ENCODE results near the gene TMA7.

The TMA7 gene

GRCh38 chr3:48405343-48405881, 34.6 kb upstream of the TMA7 start:
- H3K27ac Mint-ChIP-seq, result no peak overlapping the region
- no peaks in the 10 kb centered on the region for H3K4me1 Mint-ChIP-seq (ENCODE audit: low read depth)
- no peaks in the 10 kb centered on the region for H3K36me3 Mint-ChIP-seq (ENCODE audit: low read depth)
- no peaks in the 10 kb centered on the region for H3K9me3 Mint-ChIP-seq
- H3K4me3 Mint-ChIP-seq, result no peak overlapping the region
- H3K27me3 Mint-ChIP-seq, result no peaks in the 10 kb centered on the region

GRCh38 chr3:48405971-48406370, 34.1 kb upstream of the TMA7 start:
- H3K27ac Mint-ChIP-seq, result no peak overlapping the region
- no peaks in the 10 kb centered on the region for H3K36me3 Mint-ChIP-seq (ENCODE audit: low read depth)
- H3K27me3 Mint-ChIP-seq, result no peaks in the 10 kb centered on the region
- H3K9me3 Mint-ChIP-seq, result no peaks in the 10 kb centered on the region
- H3K4me3 Mint-ChIP-seq, result no peak overlapping the region
- H3K4me1 Mint-ChIP-seq (ENCODE audit: low read depth), result no peaks in the 10 kb centered on the region

GRCh38 chr3:48406443-48407431, 33.3 kb upstream of the TMA7 start:
- Mint-ChIP-seq H3K4me3 (no peak overlapping the region), H3K9me3 (no peaks in the 10 kb centered on the region), H3K27ac (no peak overlapping the region), H3K36me3 (ENCODE audit: low read depth) (no peaks in the 10 kb centered on the region), H3K4me1 (ENCODE audit: low read depth) (no peaks in the 10 kb centered on the region), H3K27me3 (no peaks in the 10 kb centered on the region)

DNA sequence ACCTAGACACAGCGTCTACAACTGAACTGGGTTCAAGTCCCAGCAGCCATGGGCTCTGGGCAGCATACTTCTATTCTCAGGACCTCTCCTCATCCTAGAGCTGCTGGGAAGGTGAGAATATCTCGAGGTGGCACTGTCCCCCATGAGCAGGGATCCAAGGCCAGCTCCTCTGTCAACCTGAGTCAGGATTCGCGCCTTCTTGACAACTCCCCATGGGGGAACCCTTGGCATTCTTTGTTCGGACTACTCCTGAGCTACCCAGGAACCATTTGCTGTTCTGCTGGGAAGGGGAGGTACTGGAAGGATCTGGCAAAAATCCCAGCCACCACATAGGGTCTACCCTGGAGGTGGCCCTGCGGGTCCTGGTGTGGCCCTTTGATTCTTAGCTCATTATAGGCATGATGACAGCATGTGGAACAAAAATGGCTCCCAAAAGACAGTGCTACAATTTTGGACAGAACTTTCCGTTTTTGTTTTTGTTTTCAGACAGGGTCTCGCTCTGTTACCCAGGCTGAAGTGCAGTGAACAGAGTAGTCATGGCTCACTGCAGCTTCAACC, 32.4 kb upstream of the TMA7 start:
- Mint-ChIP-seq H3K4me1 (ENCODE audit: low read depth) (no peaks in the 10 kb centered on the region), H3K9me3 (no peaks in the 10 kb centered on the region), H3K36me3 (ENCODE audit: low read depth) (no peaks in the 10 kb centered on the region), H3K4me3 (no peak overlapping the region), H3K27me3 (no peaks in the 10 kb centered on the region), H3K27ac (no peak overlapping the region)

- Mint-ChIP-seq H3K27me3 (no peaks in the 10 kb centered on the region), H3K9me3 (no peaks in the 10 kb centered on the region), H3K27ac (no peak overlapping the region), H3K4me3 (no peak overlapping the region), H3K36me3 (ENCODE audit: low read depth) (no peaks in the 10 kb centered on the region), H3K4me1 (ENCODE audit: low read depth) (no peaks in the 10 kb centered on the region)
Observed at GRCh38 chr3:48408823-48409281, 31.2 kb upstream of the TMA7 start.

DNA sequence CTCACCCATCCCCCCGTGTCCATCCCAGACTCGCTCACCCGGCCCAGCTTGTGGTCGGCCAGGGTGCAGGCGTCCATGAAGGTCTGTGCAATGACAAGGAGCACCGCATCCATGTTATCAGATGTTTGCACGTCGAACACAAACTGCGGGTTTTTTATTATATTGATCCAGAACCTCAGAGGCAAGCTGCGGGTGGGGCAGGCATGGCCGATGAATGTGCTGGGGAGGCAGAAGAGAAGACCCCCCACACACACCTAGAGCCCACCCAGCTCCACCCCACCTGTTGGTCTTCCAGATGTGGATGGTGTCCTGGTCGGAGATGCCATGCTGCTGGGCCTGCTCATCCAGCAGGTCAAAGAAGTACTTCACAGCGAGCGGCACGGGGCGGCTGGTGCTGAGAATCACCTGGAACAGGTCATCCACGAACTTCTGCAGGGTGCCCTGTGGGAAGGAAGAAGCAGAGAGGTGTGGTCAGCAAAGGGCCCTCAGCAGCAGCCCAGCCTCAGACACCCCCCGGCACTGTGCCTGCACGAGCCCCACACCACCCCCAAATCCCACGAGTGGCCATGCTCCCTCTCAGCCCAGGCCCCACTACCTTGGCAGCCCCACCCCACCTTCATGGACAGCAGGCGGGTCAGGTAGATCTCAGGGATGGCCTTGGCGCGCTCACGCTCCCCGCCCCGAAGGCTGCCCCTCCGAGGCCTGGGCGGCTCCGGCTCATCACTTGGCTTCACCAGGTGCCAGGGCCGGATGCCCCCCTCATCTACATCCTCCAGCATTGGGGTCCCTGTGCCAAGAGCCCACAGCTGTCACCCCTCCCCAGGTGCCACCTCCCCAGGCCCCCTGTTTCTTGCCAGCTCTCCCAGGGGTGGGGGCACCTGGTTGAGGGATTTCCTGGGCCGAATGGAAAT, 30.5 kb upstream of the TMA7 start:
- Mint-ChIP-seq H3K36me3 (ENCODE audit: low read depth) (no peaks in the 10 kb centered on the region), H3K4me1 (ENCODE audit: low read depth) (no peaks in the 10 kb centered on the region), H3K27ac (no peak overlapping the region), H3K27me3 (no peaks in the 10 kb centered on the region), H3K4me3 (no peak overlapping the region), H3K9me3 (no peaks in the 10 kb centered on the region)

DNA sequence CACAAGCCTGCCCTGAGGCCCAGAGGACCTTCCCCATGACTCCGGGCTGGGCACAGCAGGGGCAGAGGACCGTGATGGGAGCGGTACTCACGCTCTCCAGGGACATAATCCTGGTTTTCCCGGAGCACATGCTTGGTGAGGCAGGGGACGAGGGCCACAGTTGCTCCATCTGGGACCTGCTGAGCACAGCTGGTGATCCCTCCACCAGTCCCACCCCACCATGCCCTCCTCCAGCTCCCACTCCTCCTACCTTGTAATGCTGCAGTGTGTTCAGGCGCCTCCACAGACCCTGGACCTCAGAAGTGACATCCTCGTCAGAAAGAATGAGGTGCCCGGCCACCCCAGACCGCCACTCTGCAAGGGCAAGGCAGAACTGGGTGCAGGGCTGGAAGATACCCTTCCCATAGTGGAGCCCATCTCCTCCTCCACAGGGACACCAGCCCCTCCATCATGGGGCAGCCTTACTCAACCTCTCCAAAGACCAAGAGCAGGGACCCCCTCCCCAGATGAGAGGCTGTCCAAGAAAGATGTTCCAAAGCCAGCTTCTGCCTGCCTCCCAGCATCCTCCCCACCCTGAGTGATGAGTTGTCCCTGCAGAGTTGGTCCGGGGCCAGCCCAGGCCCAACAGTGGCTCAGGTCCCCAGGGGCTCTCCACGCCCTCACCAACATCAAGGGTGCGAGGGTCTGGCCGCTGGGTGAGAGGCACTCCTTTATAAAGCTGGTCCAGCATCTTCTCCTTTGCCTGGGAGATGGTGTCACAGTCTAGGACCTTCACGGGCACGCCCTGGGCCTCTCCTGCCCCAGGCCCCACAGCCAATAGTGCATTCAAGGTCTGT, 29.6 kb upstream of the TMA7 start:
- H3K27me3 Mint-ChIP-seq, result no peaks in the 10 kb centered on the region
- no peak overlapping the region for H3K27ac Mint-ChIP-seq
- H3K9me3 Mint-ChIP-seq, result no peaks in the 10 kb centered on the region

DNA sequence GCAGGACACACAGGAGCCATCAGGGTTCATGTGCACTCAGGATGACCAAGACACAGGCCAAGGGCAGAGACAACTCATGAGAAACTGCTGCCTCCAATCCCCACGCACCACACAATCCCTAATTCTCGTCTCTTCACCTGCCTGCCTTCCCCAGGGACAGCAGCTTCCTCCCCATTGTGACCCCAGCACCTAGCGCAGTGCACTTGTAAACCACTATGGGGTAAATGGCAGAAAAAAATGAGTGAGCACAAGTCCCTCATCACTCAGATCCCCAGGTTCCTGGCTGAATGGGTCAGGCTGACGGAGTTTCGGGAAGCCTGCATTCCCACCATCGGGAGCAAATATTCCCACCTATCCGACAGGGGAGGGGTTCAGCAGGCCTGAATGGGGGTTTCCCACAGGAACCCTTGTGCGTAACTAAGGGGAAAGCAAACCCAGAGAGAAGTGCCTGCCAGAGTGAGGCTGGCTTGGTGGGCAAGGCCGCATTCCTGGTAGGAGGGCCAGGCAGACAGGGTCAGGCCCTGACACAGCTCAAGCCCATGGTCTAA, 28.9 kb upstream of the TMA7 start:
- Mint-ChIP-seq H3K27me3 (no peaks in the 10 kb centered on the region), H3K27ac (no peak overlapping the region), H3K4me3 (no peak overlapping the region), H3K36me3 (ENCODE audit: low read depth) (no peaks in the 10 kb centered on the region), H3K9me3 (no peaks in the 10 kb centered on the region), H3K4me1 (ENCODE audit: low read depth) (no peaks in the 10 kb centered on the region)

More for the DNA sequence above, 29.6 kb upstream of the TMA7 start:
- Mint-ChIP-seq H3K36me3 (ENCODE audit: low read depth) (no peaks in the 10 kb centered on the region), H3K4me3 (no peak overlapping the region), H3K4me1 (ENCODE audit: low read depth) (no peaks in the 10 kb centered on the region)

DNA sequence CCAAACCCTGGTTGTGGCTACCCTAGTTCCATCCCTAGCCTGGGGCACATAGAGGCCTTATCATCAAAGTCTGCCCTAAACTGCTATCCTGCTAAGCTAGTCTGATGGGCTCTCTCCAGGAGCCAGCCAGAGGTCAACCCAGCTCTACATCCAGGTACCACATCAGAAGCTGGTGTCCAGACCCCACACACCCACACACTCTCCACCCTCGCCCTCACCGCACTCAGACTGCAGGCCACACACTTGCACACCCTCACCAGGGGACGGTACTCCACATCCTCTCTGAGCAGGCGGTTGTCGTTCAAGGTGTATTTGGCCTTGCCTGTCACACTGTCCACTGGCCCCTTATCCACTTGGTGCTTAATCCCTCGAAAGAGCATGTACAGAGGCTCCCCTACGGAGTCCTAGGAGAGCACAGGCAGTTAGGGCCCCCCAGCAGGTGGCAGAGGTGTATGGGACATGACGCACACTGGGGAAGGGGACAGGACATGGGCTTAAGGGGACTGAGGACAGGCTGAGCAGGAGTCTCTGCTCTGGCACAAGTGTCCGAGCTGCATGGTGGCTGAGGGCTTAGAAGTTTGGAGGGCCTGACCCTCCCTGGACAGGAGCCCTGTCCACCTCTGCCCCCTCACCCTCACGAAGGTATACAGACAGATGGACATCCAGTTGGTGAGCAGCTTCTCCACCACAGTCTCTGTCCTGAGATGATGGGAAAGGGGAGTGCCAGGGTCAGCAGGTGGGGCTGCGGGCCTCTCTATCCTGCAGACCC, 28.3 kb upstream of the TMA7 start:
- H3K36me3 Mint-ChIP-seq (ENCODE audit: low read depth), result no peaks in the 10 kb centered on the region
- no peak overlapping the region for H3K27ac Mint-ChIP-seq
- H3K4me1 Mint-ChIP-seq (ENCODE audit: low read depth), result no peaks in the 10 kb centered on the region
- H3K9me3 Mint-ChIP-seq, result no peaks in the 10 kb centered on the region
- H3K27me3 Mint-ChIP-seq, result no peaks in the 10 kb centered on the region
- H3K4me3 Mint-ChIP-seq, result no peak overlapping the region

GRCh38 chr3:48412375-48413001, 27.6 kb upstream of the TMA7 start:
- H3K4me3 Mint-ChIP-seq, result no peak overlapping the region

GRCh38 chr3:48413086-48413485, 27.0 kb upstream of the TMA7 start:
- no peaks in the 10 kb centered on the region for H3K4me1 Mint-ChIP-seq (ENCODE audit: low read depth)
- H3K27me3 Mint-ChIP-seq, result no peaks in the 10 kb centered on the region
- H3K36me3 Mint-ChIP-seq (ENCODE audit: low read depth), result no peaks in the 10 kb centered on the region
- H3K4me3 Mint-ChIP-seq, result no peak overlapping the region
- no peak overlapping the region for H3K27ac Mint-ChIP-seq
- no peaks in the 10 kb centered on the region for H3K9me3 Mint-ChIP-seq

More at GRCh38 chr3:48412375-48413001, 27.6 kb upstream of the TMA7 start:
- Mint-ChIP-seq H3K27me3 (no peaks in the 10 kb centered on the region), H3K27ac (no peak overlapping the region), H3K4me1 (ENCODE audit: low read depth) (no peaks in the 10 kb centered on the region), H3K36me3 (ENCODE audit: low read depth) (no peaks in the 10 kb centered on the region), H3K9me3 (no peaks in the 10 kb centered on the region)

DNA sequence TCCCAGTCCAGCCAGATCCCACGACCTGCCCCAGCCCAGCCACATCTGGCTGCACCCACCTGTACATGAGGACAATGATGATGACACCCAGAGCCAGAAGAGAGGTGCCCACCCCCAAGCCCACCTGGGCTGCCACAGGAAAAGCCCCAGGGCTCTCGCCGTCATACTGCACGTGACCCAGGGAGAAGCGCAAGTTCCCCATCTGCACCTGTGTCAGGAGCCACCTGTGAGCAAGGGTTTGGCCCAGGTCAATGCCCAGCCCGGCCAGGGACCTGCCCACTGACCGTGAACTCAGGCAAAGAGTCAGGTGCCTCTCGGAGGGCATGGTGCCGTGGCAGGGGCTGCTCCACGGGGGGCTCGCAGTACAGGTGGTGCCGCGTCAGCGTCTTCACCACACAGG, 26.4 kb upstream of the TMA7 start:
- H3K4me3 Mint-ChIP-seq, result no peak overlapping the region
- H3K27me3 Mint-ChIP-seq, result no peaks in the 10 kb centered on the region
- no peaks in the 10 kb centered on the region for H3K36me3 Mint-ChIP-seq (ENCODE audit: low read depth)
- H3K9me3 Mint-ChIP-seq, result no peaks in the 10 kb centered on the region
- H3K4me1 Mint-ChIP-seq (ENCODE audit: low read depth), result no peaks in the 10 kb centered on the region
- H3K27ac Mint-ChIP-seq, result no peak overlapping the region

Data from stimulated activated naive CD8-positive, alpha-beta T cell treated with anti-CD3 and anti-CD28 coated beads, Interleukin-15, Interleukin-2, amounts not matched to agents 100 ng/mL and 50 ng/mL, for 24 hours (primary cell).